ENCODE results near the gene INSYN2B. TPM values are rescaled to one million over a fixed set of nuclear protein-coding genes. Genes with fewer than 3 reads are reported as not detected.

Gene INSYN2B
- total RNA-seq, 5 donors from 2014 or later (not counting 1 experiment from before 2014, with no cell fraction given) = not detected

DNA sequence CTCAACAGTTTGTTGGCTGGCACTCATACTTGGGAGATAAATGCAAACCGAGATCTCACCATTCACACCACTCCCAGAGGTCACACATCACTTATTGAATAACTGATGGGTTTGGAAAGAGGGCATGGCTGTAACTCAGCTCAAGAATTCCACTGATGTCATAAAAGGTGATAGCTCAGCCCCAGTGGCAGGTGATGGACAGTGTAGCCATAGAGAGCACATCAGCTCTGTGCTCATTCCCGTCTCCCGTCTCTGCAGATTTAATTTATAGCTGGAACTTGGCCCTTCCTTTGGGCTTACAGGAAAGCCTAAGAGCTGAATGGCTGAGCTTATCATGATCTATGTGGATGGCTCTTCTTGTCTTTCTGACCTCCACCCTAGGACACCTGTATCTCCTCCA is 59.8 kb downstream of the INSYN2B start:
- H3K4me3 Mint-ChIP-seq = no peak overlapping the region
- no peak overlapping the region for H3K27ac Mint-ChIP-seq
- peaks cover 57% of the 10 kb centered on the region for H3K36me3 Mint-ChIP-seq
- ChIA-PET POLR2A (no interaction called here), CTCF (interaction anchor here in 1 of 2 donors (0.5 to 0.6 kb wide), 2 partner anchors 339 to 401 kb away, joined by 3 to 5 read pairs; no protein-coding TSS in a partner anchor)
- H3K4me1 Mint-ChIP-seq = peaks cover 5 to 10% (median 7%) of the 10 kb centered on the region in 3 donors
- no peak overlapping the region for H3K27ac ChIP-seq (ENCODE audit: low read length)
- ATAC-seq (replicated peaks in 1 of 4) (no peak), DNase-seq (no peak)
- H3K4me3 ChIP-seq (ENCODE audit: control insufficient read depth in 1 of 2, extremely low read depth in 1 of 2, low read length in 1 of 2) = no peak overlapping the region
- H3K9me3 ChIP-seq = no peaks in the 10 kb centered on the region
- no peaks in the 10 kb centered on the region for H3K27me3 ChIP-seq (replicated peaks in 1 of 2; ENCODE audit: control insufficient read depth in 2 of 2, extremely low read depth in 1 of 2, insufficient read depth in 2 of 2, low read length in 1 of 2)
- no peaks in the 10 kb centered on the region for H3K27me3 Mint-ChIP-seq
- no peaks in the 10 kb centered on the region for H3K4me1 ChIP-seq (ENCODE audit: control insufficient read depth in 1 of 2, extremely low read depth in 1 of 2, insufficient read depth in 2 of 2, low read length in 2 of 2)
- no peaks in the 10 kb centered on the region for H3K9me3 Mint-ChIP-seq
- 100% methylated on average over 2 of the region's 3 CpGs for WGBS (ENCODE audit: insufficient coverage)
- H3K36me3 ChIP-seq (ENCODE audit: control insufficient read depth in 2 of 2, extremely low read depth in 1 of 2, insufficient read depth in 1 of 2, low read length in 1 of 2) = peaks cover 0 to 18% of the 10 kb centered on the region in 2 donors

DNA sequence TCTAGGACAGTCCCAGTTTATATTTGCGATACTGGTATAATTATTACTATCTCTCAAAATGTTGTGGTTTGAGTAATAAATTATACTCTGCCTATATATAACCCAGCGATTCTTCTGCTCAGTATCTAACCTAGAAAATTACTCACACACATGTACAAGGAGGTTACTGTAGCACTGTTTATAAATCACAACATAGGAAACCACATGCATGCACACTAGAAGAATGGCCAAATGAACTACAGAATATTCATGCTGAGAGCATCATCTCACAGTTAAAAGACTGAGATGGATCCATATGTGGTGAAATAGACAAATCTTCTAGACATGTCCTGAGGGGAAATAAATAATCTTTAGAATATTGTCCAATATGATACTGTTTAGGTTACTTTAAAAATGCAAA is 62.1 kb downstream of the INSYN2B start:
- H3K4me3 Mint-ChIP-seq = no peak overlapping the region
- DNase-seq = no peak

DNA sequence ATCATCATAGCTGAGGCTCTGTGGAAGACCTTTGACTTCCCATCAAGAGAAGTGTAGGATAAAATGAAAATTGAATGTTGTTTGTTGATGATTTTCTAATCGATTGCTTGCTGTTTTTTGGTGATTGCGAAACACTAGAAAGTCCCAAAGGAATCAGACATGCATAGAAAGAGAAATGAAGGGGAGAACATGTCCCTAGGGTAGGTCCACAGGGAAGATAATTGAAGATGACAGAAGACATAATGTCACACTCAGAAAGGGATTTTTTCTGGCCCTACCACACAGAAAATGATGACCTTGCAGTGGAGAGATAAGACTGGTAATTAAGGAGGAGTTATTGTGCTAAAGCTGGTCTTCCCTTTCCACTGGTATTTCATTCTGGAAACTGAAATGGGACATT is 62.8 kb downstream of the INSYN2B start:
- Mint-ChIP-seq H3K4me3 (no peak overlapping the region), H3K9me3 (no peaks in the 10 kb centered on the region), H3K27me3 (no peaks in the 10 kb centered on the region), H3K27ac (no peak overlapping the region), H3K4me1 (peaks cover 5 to 14% (median 7%) of the 10 kb centered on the region in 3 donors), H3K36me3 (peaks cover 62% of the 10 kb centered on the region)
- Histone ChIP-seq H3K4me3 (ENCODE audit: control insufficient read depth in 1 of 2, extremely low read depth in 1 of 2, low read length in 1 of 2) (no peak overlapping the region), H3K27ac (ENCODE audit: low read length) (no peak overlapping the region), H3K4me1 (ENCODE audit: control insufficient read depth in 1 of 2, extremely low read depth in 1 of 2, insufficient read depth in 2 of 2, low read length in 2 of 2) (no peaks in the 10 kb centered on the region), H3K36me3 (ENCODE audit: control insufficient read depth in 2 of 2, extremely low read depth in 1 of 2, insufficient read depth in 1 of 2, low read length in 1 of 2) (peaks cover 0 to 11% of the 10 kb centered on the region in 2 donors), H3K27me3 (replicated peaks in 1 of 2; ENCODE audit: control insufficient read depth in 2 of 2, extremely low read depth in 1 of 2, insufficient read depth in 2 of 2, low read length in 1 of 2) (no peaks in the 10 kb centered on the region), H3K9me3 (no peaks in the 10 kb centered on the region)
- WGBS (ENCODE audit: insufficient coverage) = no CpG with 5 or more reads among the region's 2 CpGs
- POLR2A ChIA-PET = no interaction called here
- no peak for ATAC-seq (replicated peaks in 1 of 4)
- no peak for DNase-seq
- CTCF ChIA-PET = no interaction called here

More for the DNA sequence above, 62.1 kb downstream of the INSYN2B start:
- Mint-ChIP-seq H3K4me1 (peaks cover 5 to 14% (median 7%) of the 10 kb centered on the region in 3 donors), H3K27me3 (no peaks in the 10 kb centered on the region), H3K27ac (no peak overlapping the region), H3K9me3 (no peaks in the 10 kb centered on the region), H3K36me3 (peaks cover 61% of the 10 kb centered on the region)
- Histone ChIP-seq H3K4me1 (ENCODE audit: control insufficient read depth in 1 of 2, extremely low read depth in 1 of 2, insufficient read depth in 2 of 2, low read length in 2 of 2) (no peaks in the 10 kb centered on the region), H3K27ac (ENCODE audit: low read length) (no peak overlapping the region), H3K4me3 (ENCODE audit: control insufficient read depth in 1 of 2, extremely low read depth in 1 of 2, low read length in 1 of 2) (no peak overlapping the region), H3K36me3 (ENCODE audit: control insufficient read depth in 2 of 2, extremely low read depth in 1 of 2, insufficient read depth in 1 of 2, low read length in 1 of 2) (peaks cover 0 to 17% of the 10 kb centered on the region in 2 donors), H3K9me3 (no peaks in the 10 kb centered on the region), H3K27me3 (replicated peaks in 1 of 2; ENCODE audit: control insufficient read depth in 2 of 2, extremely low read depth in 1 of 2, insufficient read depth in 2 of 2, low read length in 1 of 2) (no peaks in the 10 kb centered on the region)
- POLR2A ChIA-PET = no interaction called here
- no peak for ATAC-seq (replicated peaks in 1 of 4)
- CTCF ChIA-PET = no interaction called here
- no CpG with 5 or more reads among the region's 2 CpGs for WGBS (ENCODE audit: insufficient coverage)

DNA sequence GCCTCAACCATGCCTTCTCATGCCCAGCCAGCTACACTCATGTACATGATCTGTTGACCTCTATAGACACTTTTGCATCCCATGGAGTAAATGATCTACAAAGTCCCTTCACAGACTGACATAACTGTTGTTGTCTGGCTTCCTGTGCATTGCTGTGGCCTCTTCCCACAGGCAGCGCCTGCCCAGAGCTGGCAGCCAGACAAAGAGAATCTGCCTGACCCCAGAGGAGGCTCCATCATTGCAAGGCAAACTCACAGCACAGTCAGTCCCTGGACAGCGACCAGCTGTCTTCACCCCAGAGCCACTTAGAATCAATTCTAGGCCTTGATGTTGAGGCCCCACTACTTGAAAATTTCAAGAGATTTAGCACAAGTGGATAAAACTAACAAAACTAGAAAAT is 65.5 kb downstream of the INSYN2B start:
- no peaks in the 10 kb centered on the region for H3K27me3 Mint-ChIP-seq
- ChIA-PET CTCF (no interaction called here), POLR2A (no interaction called here)
- no peaks in the 10 kb centered on the region for H3K9me3 ChIP-seq
- H3K4me1 ChIP-seq (ENCODE audit: control insufficient read depth in 1 of 2, extremely low read depth in 1 of 2, insufficient read depth in 2 of 2, low read length in 2 of 2) = no peaks in the 10 kb centered on the region
- ATAC-seq (replicated peaks in 1 of 4) (no peak), DNase-seq (no peak)
- WGBS (ENCODE audit: insufficient coverage) = 100% methylated on average over 2 of the region's 2 CpGs
- peaks cover 3 to 10% of the 10 kb centered on the region in 2 donors for H3K36me3 ChIP-seq (ENCODE audit: control insufficient read depth in 2 of 2, extremely low read depth in 1 of 2, insufficient read depth in 1 of 2, low read length in 1 of 2)
- H3K27me3 ChIP-seq (replicated peaks in 1 of 2; ENCODE audit: control insufficient read depth in 2 of 2, extremely low read depth in 1 of 2, insufficient read depth in 2 of 2, low read length in 1 of 2) = no peaks in the 10 kb centered on the region
- H3K4me3 Mint-ChIP-seq = no peak overlapping the region
- H3K4me3 ChIP-seq (ENCODE audit: control insufficient read depth in 1 of 2, extremely low read depth in 1 of 2, low read length in 1 of 2) = no peak overlapping the region
- peaks cover 4 to 13% (median 8%) of the 10 kb centered on the region in 3 donors for H3K4me1 Mint-ChIP-seq
- no peaks in the 10 kb centered on the region for H3K9me3 Mint-ChIP-seq
- H3K27ac ChIP-seq (ENCODE audit: low read length) = no peak overlapping the region
- H3K27ac Mint-ChIP-seq = peak overlapping the region in 1 of 2 donors; percentile 11
- H3K36me3 Mint-ChIP-seq = peaks cover 68% of the 10 kb centered on the region

DNA sequence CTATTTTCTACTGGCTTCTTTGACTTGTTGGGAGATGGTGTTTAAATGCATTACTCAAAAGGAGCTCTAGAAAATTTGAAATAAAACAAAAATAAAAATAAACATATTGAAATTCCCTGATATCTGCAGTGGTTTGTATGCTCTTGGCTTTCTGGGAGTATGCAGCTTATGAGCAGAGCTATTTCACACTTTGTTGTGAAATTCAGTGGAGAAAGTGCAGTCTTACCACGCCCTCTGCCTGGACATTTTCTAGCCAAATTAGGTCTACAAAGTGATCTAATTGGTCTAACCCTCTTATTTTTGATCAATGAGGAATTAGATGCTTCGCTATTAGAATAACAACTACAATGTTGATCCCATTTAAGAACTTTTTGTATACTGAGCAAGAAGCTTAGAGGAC is 66.8 kb downstream of the INSYN2B start:
- CTCF ChIA-PET = interaction anchor here in 1 of 2 donors (1.0 kb wide), 1 partner anchor 9 kb away, joined by 3 read pairs; no protein-coding TSS in a partner anchor
- WGBS (ENCODE audit: insufficient coverage) = no CpG with 5 or more reads among the region's 2 CpGs
- peaks cover 62% of the 10 kb centered on the region for H3K36me3 Mint-ChIP-seq

DNA sequence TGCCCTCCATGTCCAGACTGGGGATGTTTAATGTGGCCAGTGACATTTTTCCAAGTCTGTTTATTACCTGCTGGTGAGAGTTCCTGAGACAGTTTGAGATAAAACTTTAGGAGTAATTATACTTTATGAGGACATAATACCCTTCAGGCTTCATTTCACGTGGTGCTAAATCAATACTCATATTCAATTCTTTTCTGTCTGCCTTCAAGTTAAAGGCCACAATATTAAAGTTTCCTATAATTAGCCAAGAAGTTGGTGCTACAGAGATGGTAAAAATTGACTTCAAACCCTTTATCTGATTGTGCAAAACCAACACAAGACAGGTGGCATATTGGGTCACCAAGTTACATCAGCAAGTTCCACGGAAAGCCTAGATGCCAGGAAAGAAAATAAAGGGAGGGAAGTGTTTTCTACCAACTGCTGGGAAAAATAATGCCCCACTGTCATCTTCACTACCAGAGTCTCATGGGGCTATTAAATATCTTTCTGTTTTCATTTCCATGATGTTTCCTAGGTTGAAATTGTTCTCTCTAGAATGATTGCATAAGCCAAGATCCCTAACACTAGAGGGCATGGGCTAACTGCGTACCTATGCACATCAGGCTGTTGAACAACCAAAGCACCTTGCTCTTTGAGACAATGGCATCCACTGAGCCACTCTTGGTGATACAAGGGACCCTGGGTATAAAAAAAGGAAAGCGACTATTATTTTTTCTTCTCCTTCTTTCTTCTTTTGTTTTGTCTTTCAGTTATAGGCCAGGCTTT is 68.7 kb downstream of the INSYN2B start:
- POLR2A ChIA-PET = no interaction called here
- DNase-seq (no peak), ATAC-seq (replicated peaks in 1 of 4) (no peak)
- Histone ChIP-seq H3K9me3 (no peaks in the 10 kb centered on the region), H3K4me1 (ENCODE audit: control insufficient read depth in 1 of 2, extremely low read depth in 1 of 2, insufficient read depth in 2 of 2, low read length in 2 of 2) (no peaks in the 10 kb centered on the region), H3K27me3 (replicated peaks in 1 of 2; ENCODE audit: control insufficient read depth in 2 of 2, extremely low read depth in 1 of 2, insufficient read depth in 2 of 2, low read length in 1 of 2) (no peaks in the 10 kb centered on the region), H3K36me3 (ENCODE audit: control insufficient read depth in 2 of 2, extremely low read depth in 1 of 2, insufficient read depth in 1 of 2, low read length in 1 of 2) (peaks cover 3 to 7% of the 10 kb centered on the region in 2 donors), H3K4me3 (ENCODE audit: control insufficient read depth in 1 of 2, extremely low read depth in 1 of 2, low read length in 1 of 2) (no peak overlapping the region), H3K27ac (ENCODE audit: low read length) (no peak overlapping the region)
- CTCF ChIA-PET = no interaction called here
- H3K9me3 Mint-ChIP-seq = no peaks in the 10 kb centered on the region
- no peaks in the 10 kb centered on the region for H3K27me3 Mint-ChIP-seq
- H3K4me1 Mint-ChIP-seq = peaks cover 0 to 7% (median 3%) of the 10 kb centered on the region in 3 donors
- no CpG with 5 or more reads among the region's 4 CpGs for WGBS (ENCODE audit: insufficient coverage)
- peaks cover 59% of the 10 kb centered on the region for H3K36me3 Mint-ChIP-seq
- H3K27ac Mint-ChIP-seq = no peak overlapping the region
- H3K4me3 Mint-ChIP-seq = no peak overlapping the region

More for the DNA sequence above, 66.8 kb downstream of the INSYN2B start:
- no peak overlapping the region for H3K4me3 Mint-ChIP-seq
- POLR2A ChIA-PET = no interaction called here
- H3K27me3 Mint-ChIP-seq = no peaks in the 10 kb centered on the region
- DNase-seq (no peak), ATAC-seq (replicated peaks in 1 of 4) (no peak)
- H3K4me1 Mint-ChIP-seq = peaks cover 0 to 7% (median 7%) of the 10 kb centered on the region in 3 donors
- Histone ChIP-seq H3K4me3 (ENCODE audit: control insufficient read depth in 1 of 2, extremely low read depth in 1 of 2, low read length in 1 of 2) (no peak overlapping the region), H3K27me3 (replicated peaks in 1 of 2; ENCODE audit: control insufficient read depth in 2 of 2, extremely low read depth in 1 of 2, insufficient read depth in 2 of 2, low read length in 1 of 2) (no peaks in the 10 kb centered on the region), H3K27ac (ENCODE audit: low read length) (no peak overlapping the region), H3K4me1 (ENCODE audit: control insufficient read depth in 1 of 2, extremely low read depth in 1 of 2, insufficient read depth in 2 of 2, low read length in 2 of 2) (no peaks in the 10 kb centered on the region), H3K36me3 (ENCODE audit: control insufficient read depth in 2 of 2, extremely low read depth in 1 of 2, insufficient read depth in 1 of 2, low read length in 1 of 2) (peaks cover 3 to 10% of the 10 kb centered on the region in 2 donors), H3K9me3 (no peaks in the 10 kb centered on the region)
- no peaks in the 10 kb centered on the region for H3K9me3 Mint-ChIP-seq
- no peak overlapping the region for H3K27ac Mint-ChIP-seq
